Hippocampal formation (tissue), 2 donors: ENCODE results near the gene B3GNT8.

Experiments used
- DNase-seq, 2 donors: peaks; one replicate each; lab custom pipeline; 2025; lab: John Stamatoyannopoulos, UW

Gene B3GNT8

GRCh38 chr19:41426952-41427646 is at the start of gene B3GNT8:
TSS of gene B3GNT8 (minus strand) at chr19:41427374. CDS start at chr19:41426778, 596 bp downstream.
- DNase-seq, result no peak

- no peak for DNase-seq
These were observed 49.4 kb upstream of the B3GNT8 start for GRCh38 chr19:41476583-41476982.

- peak in 1 of 2 donors; percentile 2 for DNase-seq
These were observed 36.4 kb upstream of the B3GNT8 start for GRCh38 chr19:41463257-41464256.

- no peak for DNase-seq
These were observed 35.3 kb upstream of the B3GNT8 start for GRCh38 chr19:41462497-41462896.

GRCh38 chr19:41457241-41457640 is 30.1 kb upstream of the B3GNT8 start:
- DNase-seq, result no peak

GRCh38 chr19:41456342-41456918 is 29.3 kb upstream of the B3GNT8 start:
- DNase-seq, result no peak

- DNase-seq, result no peak
These were observed 28.8 kb upstream of the B3GNT8 start for GRCh38 chr19:41455936-41456335.

GRCh38 chr19:41452584-41453275 is 25.6 kb upstream of the B3GNT8 start:
- no peak for DNase-seq

- no peak for DNase-seq
These were observed 22.6 kb upstream of the B3GNT8 start for GRCh38 chr19:41449865-41450178.

- peak; percentile 25 to 70 for DNase-seq
These were observed 22.1 kb upstream of the B3GNT8 start for GRCh38 chr19:41449079-41449864.

- DNase-seq, result no peak
These were observed 20.7 kb upstream of the B3GNT8 start for GRCh38 chr19:41447732-41448332.

GRCh38 chr19:41445575-41445974 is 18.4 kb upstream of the B3GNT8 start:
- no peak for DNase-seq

- no peak for DNase-seq
These were observed 16.8 kb upstream of the B3GNT8 start for GRCh38 chr19:41443813-41444455.

- DNase-seq, result no peak
These were observed 15.5 kb upstream of the B3GNT8 start, which contains the start of gene ERICH4 for GRCh38 chr19:41442473-41443355. TSS of gene ERICH4 (plus strand) at chr19:41443156. CDS start at chr19:41443170, 14 bp downstream.

GRCh38 chr19:41441321-41441945 is 14.3 kb upstream of the B3GNT8 start:
- DNase-seq, result no peak

- peak; percentile 95 to 96 for DNase-seq
These were observed 12.5 kb upstream of the B3GNT8 start, which contains the start of gene DMAC2 for GRCh38 chr19:41439441-41440222. TSS of gene DMAC2 (minus strand) at chr19:41439912. CDS start at chr19:41439899, 13 bp downstream.

- no peak for DNase-seq
These were observed 10.9 kb upstream of the B3GNT8 start for GRCh38 chr19:41437944-41438574.
